GM18517 (cell line): ENCODE results near the gene DOK7.
"Not testable (repeated sequence)": the region's sequence is repeated elsewhere in the genome, so short reads cannot be mapped to it uniquely, and the experiment has no call there.

Source experiments
- ATAC-seq: cut with Tn5 transposase; IDR thresholded peaks from one replicate; pipeline ENCODE4 v1.9.1; 2021; ENCODE audit warnings: mild to moderate bottlenecking, moderate library complexity; ENCODE audit not compliant: unreplicated experiment

Gene DOK7

DNA sequence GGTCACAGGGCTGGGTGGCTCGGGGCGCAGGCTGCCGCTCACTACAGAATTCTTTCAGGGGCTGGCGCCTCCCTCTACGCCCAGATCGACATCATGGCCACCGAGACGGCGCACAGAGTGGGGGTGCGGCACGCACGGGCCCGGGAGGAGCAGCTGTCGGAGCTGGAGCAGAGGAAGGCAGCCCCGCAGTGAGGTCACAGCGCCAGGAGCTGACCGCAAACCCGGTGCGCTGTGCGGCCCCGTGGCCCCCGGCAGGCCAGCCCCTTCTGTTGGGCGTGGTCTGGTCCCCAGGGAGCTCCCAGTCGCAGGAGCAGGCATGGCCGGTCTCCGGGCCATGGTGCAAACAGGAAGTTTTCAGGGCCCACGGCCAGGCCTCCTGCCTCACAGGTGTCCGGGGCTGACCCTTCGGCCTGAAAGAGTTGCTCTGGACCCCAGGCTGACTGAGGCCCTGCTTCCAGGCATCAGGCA is 37.6 kb downstream of the DOK7 start:
- no peak for ATAC-seq

DNA sequence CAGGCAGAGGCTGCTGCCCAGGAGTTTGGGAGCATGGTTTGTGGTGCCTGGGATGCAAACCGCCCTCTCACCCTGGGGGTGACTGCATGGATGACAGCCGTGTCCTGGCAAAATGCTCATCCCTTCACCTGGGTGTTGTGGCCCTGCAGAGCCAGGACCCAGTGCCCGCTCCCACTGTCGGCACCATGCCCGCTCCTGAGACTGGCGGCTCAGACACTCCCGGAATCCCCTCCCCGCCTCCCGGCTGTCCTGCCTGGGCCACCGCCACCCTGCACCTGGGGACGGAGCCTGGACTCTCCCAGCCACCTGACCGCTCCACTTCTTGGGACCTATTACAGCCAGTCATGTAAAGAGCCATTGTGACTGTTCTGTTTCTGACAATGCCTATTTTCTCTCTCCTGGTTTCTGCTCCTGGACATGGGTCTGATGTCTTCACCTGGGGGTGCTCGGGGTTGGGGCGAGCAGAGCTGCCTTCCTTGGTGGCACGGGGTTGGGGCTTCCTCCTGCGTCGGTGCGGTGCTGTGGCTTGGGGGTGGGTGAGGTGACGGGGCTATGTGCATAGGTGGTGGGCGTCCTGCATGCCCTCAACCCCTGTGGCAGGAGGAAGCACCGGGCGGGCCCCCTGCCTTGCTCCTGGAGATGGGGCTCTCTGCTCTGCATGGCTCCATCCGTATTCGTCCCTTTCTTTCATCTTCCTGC is 38.2 kb downstream of the DOK7 start:
- ATAC-seq, result no peak

DNA sequence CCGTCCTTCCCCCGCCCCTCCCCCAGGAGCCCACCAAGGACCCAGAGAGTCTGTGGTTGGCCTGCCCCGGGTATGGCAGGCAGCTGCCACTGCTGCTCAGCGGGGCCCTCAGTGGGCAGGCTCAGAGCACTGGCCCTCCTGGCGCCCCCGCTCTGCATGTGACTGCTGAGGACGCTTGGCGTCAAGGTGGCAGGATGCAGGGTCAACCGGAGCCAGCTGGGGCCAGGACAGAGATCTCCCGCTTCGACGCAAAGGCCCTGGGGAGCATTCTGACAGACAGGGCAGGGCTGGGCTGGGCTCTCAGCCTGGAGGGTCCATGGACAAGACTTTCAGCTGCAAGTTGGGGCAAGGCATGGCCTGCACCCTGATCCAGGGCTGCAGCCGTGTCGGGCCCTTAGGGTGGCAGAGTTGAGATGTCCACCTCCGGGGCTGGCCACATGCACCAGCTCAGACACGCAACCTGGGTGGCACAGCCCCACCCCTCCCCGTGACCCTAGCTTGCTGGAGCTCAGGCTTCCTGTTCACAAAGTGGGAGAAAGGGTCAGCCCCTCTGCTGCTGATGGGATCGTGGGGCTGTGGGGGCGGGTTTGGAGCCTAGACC is 38.8 kb downstream of the DOK7 start:
- no peak for ATAC-seq

DNA sequence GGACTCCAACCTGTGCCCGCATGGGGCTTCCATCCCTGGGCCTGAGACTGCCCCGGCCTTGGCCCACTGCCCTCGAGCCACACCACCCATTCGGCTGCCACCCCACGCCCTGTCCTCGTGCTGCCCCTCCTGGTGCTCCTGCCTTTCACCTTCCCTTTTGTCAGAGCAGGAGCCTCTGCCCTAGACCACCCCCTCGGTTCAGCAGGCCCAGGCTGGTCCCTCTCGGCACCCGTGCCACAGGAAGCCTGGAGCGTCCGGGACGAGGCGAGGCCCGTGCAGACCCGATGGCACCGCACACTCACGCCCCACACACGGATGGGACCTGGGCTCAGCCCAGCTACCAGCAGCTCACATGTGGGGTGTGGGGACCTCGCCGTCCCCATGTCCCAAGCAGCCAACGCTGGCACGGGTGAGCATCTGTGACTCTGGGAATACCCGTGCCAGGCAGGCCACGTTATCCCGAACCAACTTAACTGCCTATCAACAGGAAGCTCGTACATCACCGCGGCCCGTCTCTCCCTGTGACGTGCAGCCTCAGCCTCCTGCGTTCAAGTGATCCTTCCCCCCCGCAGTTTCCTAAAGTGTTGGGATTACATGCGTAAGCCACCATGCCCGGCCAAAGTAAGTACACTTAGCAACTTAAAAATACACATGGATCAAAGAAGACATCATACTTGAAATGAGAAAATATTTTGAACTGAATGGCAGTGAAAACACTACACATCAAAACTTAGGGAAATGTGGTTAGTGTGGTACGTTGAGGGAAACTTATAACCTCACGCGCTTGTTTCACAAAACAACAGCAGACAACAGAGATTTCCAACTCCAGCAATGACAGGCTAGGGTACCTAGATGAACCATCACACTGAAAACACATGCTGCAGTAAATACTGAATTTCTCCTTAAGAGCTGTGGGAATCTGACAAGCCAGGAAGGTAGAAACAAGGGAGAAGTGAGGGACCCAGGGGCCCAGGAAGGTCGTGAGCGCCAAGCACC is 40.1 kb downstream of the DOK7 start:
- ATAC-seq, result no peak

DNA sequence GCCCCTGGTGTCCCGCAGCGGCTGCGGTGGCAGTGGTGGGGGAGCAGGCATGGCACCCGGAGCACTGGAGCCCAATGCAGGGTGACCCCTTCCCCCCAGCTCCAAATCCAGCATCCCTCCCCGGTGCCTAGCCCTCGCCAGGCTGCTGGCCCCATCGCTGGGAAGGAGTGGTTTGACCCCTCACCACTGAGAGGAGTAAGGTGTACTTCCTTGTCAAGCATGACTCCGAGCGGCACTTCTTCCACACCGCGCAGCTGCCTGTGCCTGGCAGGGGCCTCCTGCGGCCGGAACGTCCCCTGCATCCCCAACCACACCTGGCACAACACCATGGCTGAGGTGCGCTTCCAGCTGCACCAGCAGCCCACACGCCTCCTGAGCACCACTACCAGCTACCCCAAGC is 42.1 kb downstream of the DOK7 start:
- no peak for ATAC-seq

DNA sequence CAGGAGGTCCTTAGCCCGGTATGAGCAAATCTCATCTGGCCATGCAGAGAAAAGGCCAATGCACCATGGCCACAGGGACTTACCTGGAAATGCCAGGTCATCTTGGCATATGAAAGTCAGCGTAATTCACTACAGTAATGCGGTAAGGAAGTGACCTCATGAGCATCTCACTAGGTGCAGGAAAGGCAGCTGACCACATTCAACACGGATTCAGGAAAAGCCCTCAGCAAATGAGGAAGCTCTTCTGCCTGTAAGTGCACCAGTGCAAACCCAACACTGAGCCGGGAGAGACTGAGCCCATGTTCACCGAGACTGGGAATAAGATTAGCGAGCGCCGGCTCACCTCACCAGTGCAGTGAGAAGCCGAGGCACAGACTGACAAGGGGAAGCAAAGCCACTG is 45.4 kb downstream of the DOK7 start:
- no peak for ATAC-seq

DNA sequence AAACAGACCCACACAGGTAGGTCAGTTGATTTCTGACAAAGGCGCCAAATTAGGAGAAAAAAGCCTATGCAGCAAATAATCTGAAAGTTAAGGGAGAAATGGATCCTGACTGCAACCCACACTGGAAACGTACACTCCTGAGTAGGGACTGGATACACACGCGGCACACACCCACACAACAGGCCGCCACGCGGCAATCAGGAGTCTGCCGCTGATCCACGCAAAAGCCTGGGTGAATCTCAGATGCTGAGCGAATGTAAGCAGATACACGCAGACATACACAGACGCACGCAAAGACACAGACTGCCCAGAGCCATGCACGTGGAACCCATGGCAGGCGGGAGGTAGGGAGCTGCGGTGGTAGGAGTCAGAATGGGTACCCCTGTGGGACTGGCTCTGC is 47.4 kb downstream of the DOK7 start:
- ATAC-seq, result no peak

DNA sequence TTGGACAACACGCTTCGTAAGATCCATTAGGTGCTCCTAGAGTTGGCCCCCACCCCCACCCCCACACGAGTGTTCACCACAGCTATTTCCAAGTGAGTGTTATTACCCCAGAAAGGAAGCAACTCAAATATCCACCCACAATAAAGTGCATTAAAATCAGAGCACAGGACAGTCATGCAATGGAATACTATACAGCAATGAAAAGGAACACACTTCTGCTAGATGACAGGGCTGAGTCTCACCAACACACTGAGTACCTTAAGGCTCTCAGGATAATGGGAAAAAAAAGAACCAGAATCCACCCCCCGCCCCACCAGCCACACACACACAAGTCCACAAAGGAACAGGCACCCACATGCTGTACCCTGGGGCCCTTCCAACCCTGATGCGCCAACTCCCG is 48.1 kb downstream of the DOK7 start:
- ATAC-seq, result no peak

DNA sequence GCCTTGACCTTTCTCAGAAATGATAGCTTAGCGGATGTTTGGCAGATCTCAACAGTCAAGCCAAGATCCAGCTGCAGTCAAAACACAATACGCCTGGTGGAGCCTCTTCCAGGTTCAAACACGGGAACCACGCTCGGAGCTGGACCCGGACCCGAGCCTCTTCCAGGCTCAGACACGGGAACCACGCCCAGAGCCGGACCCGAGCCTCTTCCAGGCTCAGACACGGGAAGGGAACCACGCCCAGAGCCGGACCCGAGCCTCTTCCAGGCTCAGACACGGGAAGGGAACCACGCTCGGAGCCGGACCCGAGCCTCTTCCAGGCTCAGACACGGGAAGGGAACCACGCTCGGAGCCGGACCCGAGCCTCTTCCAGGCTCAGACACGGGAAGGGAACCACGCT is 48.5 kb downstream of the DOK7 start:
- not testable (repeated sequence) for ATAC-seq

DNA sequence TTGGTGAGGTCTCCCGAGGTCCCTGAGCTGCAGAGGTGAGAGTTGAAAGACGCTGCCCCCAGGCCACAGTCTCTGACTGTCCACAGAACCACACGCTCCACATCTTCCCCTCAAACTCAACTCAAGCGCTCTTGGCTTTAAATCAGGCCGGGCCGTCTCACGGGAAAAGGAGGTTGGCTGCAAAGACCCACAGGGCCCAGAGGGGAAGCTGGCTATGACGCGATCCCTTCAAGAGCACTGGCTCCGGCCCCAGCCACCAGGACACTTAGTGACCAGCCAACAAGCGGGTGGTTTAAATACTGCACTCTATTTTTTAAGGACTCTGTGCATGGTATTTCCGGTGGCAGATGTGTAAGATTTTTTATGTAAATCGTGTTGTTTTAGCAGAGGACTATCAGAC is 49.2 kb downstream of the DOK7 start:
- no peak for ATAC-seq

DNA sequence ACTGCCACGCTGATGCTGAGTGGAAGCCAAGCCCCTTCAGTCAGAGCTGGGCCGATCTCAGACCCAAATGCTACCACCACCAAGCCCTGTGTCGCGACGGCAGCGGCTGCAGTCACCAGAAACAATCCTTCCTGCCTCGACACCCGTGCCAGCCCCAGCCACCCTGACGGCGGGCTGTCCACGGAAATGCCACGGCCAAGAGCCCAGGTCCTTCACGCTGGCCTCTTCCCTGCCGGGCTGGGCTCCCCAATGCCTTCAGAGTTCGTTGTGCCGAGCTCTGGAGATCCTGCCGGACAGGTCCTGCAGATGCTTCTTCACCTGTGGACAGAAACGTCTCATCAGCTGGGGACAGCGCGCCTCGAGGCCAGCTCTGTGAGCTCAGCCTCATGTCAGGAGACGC is 49.6 kb downstream of the DOK7 start:
- ATAC-seq, result no peak

DNA sequence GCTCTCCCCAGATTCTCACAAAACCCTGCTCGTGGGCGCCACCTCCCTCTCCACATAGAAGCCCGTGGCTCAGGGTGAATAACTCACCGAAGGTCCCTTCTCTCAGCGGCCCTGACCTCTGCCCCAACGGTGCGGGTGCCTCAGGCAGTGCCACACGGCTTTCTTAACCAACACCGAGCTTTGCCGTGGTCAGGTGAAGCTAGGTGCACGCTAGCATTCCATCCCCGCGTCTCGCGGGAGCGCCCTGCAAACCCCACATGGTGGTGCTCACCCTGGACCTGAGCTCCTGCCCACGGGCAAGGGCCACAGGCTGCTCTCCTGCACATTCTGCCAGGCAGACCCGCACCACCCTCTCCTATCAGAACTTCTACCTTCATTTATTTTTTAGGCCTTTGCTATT is 50.7 kb downstream of the DOK7 start:
- no peak for ATAC-seq

DNA sequence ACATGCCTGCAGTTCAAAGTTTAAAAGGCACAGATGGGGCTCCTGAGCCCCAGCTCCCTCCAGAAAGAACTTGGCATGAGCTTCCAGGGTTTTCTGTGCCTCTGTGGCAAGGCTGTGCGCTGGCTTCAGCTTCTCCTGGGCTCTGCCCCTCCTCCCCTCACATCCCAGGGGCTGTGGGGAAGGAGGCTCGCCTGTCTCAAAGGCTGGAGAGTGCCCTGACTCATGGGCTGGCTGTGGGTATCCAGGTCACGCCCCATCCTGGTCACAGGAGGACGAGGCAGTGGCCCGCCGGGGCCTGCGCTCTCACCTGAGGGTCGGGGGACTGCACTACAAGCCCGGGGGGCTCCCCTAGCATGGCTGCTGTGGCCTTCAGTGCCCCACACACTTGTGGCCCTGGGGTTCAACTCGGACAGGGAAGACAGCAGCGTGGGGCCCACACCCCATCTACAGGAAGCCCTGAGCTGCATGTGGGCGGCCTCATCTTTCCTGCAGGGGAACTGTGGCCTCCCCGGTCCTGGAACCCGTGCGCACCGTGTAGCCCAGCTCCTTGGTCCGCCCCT is 51.2 kb downstream of the DOK7 start:
- no peak for ATAC-seq

DNA sequence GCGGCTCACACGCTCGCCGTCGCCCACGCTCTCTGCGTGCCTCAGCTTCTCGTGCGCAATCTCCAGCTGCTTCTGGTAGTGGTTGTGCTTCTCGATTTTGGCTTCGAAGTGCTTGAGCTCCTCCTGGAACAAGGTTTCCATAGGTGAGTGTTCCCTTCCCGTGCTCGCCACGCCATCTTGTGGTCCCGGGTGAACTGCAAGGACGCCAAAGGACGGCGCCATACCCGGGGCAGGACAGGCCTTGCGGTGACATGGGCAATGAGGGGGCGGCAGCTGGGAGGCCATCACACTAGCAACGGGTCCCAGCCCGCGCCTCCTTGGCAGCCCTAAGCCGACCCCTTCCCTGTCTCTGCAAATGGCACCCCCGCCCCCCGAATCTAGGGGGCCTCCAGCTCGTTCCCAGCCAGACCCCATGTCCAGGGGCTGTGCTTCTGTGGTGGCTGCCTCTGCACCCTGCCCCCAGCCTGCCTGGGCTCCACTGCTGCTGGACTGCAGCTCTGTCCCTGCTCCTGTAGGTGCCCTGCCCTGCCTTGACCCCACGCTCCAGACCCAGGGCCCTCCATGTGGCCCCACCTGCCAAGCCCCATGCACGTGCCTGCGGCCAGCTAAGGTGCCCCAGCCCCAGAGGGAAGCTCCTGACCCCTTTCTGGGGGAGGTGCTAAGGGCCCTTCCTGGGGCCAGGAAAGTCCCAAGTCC is 51.8 kb downstream of the DOK7 start:
- ATAC-seq, result no peak

DNA sequence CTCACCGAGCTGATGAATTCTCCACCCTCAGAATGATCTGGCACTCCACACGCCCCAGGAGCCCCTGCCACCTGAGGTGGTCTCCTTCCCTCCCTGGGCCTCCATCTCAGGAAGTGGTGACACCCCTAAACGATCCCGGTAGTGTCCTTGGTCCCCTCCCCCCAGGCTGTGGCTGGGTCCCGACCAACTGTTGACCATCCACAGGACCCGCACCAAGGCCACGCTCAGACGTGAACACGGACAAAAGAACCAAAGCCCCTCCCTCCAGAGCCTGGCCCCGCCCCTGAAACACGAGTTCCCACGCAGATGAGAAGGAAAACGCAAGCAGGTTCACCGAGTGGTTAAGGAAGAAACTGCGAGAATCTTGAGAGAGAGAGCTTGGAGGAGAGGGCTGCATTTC is 52.5 kb downstream of the DOK7 start:
- ATAC-seq, result no peak

DNA sequence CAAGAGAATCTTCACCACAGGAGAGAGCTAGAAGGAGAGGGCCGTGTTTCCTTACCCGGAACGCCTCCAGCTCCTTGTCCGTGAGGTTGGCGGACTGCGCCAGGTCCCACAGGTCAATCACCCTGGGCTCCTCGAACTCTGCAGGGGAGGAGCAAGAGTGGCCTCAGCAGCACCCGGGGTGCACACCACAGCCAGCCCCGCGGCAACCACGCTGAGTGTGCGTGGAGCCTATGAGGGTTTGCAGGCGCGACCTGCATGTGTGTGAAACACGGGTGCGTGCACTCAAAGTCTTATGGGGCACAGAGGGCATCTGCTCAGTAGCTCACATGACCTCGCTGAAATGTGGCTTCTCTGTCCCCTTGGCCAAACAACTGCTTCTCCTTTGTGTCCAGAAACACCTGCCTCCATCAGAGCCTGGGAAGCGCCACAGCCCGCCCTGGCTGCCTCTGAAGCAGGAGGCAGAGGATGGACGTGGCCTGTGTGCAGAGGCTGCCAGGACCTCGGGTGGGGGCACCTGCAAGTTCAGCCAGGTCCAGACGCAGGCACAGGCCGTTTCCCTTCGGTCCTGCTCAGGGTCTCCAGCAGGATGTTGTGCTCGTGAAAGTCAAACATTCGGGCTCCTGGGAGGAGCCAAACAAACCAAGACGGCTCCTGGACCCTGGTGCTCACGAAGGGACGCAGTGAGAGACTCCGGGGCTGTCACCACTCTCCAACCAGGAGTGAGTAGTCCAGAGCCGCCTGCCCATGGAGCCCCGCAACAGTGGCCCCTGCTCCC is 53.1 kb downstream of the DOK7 start:
- no peak for ATAC-seq

DNA sequence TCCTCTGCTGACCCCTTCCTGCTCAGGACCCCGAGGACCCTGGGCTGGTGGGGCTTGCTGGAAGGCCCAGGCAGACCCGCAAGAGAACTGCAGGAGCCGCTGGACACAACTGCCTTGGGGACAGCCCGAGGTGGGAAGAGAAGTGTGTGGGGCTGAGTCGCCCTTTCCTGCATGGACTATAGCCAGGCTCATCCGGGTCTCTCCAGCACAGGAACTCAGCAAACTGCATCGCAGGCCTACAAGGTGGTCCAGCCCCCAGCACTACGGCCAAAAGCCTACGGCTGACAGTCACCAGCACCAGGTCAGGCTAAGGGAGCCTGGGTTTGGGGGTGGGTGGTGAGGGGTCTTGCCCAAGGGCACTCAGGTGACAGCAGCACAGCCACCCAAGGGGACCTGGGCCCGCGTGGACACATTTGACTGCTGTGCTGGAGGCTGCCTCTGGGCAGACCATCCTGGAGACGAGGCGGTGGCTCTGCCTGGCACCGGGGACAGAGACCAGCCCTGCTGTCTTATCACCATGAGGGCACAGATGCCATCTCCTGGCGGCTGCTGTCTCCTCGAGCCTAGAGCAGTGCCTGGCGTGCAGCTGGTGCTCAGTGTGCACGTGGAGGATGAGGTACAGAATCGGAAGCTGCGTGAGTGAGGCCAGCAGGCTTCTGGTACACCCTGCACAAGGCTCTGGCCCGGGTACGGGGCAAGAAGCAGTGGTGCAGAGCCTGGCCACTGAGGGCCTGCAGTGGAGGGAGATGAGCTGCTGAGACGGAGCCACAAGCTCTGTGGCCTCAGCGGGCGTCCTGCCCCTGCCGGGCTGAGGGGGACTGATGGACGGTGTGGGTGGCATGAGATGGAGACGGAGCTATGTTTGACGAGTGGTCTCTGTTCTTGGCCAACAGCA is 54.0 kb downstream of the DOK7 start:
- no peak for ATAC-seq

DNA sequence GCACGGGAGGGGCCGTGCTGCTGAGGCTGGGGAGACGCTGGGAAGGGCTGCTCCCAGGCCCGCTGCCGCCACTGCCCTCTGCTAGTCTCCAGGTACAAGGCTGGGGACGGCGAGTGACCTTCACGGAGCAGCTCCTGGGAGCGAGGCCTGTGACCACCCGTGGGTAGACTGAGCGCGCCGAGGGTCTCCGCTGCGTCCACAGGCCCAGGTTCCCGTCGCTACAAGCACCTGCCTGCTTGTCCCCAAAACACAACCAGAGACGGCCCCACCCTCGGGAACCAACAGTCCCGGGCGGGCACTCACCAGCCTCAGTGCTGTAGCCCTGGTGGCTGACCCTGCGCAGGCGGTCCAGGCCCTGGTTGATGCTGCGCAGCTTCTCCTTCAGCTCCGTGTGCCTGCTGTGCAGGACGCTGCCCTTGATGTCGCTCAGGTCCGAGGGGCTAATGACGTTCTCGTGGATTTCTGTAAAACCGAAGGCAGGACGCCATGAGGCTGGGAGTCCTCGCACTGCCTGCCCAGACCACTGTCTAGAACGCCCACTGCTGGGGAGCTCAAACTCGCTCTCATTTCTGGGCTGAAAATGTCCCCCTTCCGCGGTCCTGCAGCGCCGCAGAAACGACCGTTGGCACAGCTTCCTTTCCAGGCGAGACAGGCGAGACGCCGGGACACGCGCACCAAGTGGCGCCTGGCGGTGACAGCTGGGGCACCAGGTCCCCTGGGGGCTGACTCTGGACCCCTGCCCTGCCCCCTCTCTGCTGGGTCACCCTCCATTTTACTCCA is 54.8 kb downstream of the DOK7 start:
- no peak for ATAC-seq
